Left ventricle myocardium inferior (tissue), 1 donor: ENCODE measurements around the gene IQSEC1. TPM values are rescaled to one million over a fixed set of nuclear protein-coding genes. Genes with fewer than 3 reads are reported as not detected.

Source experiments
- DNase-seq: peaks from one replicate; pipeline ENCODE4 v3.0.0-alpha.2; 2020
- H3K27ac ChIP-seq: fragments of 200-600 bp; replicated peaks from 2 replicates; pipeline ENCODE4 v1.8.0; 2021
- H3K27me3 ChIP-seq: fragments of 200-600 bp; 2 replicates; pipeline ENCODE4 v1.8.0; 2021; ENCODE audit warnings: low read depth
- H3K36me3 ChIP-seq: fragments of 200-600 bp; 2 replicates; pipeline ENCODE4 v1.8.0; 2021
- H3K4me1 ChIP-seq: fragments of 200-600 bp; 2 replicates; pipeline ENCODE4 v1.8.0; 2021
- H3K4me3 ChIP-seq: fragments of 200-600 bp; 2 replicates; pipeline ENCODE4 v1.8.0; 2021; ENCODE audit warnings: mild to moderate bottlenecking, moderate library complexity
- H3K9me3 ChIP-seq: fragments of 200-600 bp; replicated peaks from 2 replicates; pipeline ENCODE4 v1.8.0; 2021
- intact Hi-C: fragments of 100-400 bp; cut with micrococcal nuclease; formaldehyde crosslinking; loops from one replicate; pipeline ENCODE4 v1.11.0; 2022
- total RNA-seq: library from RNA; stranded (reverse); fragmentation: NEBNext Ultra II Directional; extraction: Animal tissue kit (Norgen Biotek cat#: 25700); gene quantifications from one replicate; pipeline ENCODE4 v1.2.1, GENCODE V29; 2021
- TF ChIP-seq, protein P1 (sequence below): fragments of 200-600 bp; IDR thresholded peaks from 2 replicates; pipeline ENCODE4 v1.8.0; 2021; ENCODE audit warnings: antibody characterized with exemption, mild to moderate bottlenecking, borderline replicate concordance
- donor health status: DM: no; HTN: yes; CAD: no; lungs with severe emphysema.

Gene IQSEC1
- total RNA-seq, 1 donor from 2014 or later: 78.6 TPM

DNA sequence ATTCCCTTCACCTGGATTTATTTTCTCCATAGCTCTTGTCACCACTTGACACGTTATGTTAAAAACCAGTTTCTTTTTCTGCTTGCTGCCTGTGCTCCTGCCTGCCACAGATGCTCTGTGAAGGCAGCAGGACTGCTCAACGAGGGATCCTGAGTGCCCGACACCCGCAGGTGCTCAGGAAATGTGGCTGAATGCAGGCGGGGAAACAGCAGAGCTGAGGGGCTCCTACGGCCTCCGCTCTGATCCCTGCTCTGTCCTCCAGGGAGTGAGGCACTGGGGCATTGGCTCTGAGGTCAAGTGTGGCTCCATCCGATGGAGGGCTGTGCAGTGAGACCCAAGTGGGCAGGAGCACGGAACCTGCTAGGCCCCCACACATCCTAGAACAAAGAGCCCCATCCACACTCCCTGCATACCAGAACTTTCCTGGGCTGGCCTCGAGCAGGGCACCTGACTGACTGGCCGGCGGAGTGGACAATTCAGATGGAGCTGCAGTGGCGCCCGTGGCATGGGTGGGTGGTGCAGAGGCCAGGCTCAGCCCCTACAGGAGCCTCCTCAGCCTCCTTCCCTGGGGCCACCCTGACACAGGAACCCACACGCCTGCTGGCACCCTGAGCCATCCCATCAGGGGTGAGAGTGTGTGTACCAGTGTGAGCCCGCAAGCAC lies 27.9 kb downstream of the IQSEC1 start:
- Histone ChIP-seq H3K4me3 (no peak overlapping the region), H3K27me3 (no peaks in the 10 kb centered on the region), H3K9me3 (no peaks in the 10 kb centered on the region), H3K36me3 (no peaks in the 10 kb centered on the region), H3K4me1 (peaks cover 17% of the 10 kb centered on the region), H3K27ac (no peak overlapping the region)
- TF ChIP-seq, protein P1, sequence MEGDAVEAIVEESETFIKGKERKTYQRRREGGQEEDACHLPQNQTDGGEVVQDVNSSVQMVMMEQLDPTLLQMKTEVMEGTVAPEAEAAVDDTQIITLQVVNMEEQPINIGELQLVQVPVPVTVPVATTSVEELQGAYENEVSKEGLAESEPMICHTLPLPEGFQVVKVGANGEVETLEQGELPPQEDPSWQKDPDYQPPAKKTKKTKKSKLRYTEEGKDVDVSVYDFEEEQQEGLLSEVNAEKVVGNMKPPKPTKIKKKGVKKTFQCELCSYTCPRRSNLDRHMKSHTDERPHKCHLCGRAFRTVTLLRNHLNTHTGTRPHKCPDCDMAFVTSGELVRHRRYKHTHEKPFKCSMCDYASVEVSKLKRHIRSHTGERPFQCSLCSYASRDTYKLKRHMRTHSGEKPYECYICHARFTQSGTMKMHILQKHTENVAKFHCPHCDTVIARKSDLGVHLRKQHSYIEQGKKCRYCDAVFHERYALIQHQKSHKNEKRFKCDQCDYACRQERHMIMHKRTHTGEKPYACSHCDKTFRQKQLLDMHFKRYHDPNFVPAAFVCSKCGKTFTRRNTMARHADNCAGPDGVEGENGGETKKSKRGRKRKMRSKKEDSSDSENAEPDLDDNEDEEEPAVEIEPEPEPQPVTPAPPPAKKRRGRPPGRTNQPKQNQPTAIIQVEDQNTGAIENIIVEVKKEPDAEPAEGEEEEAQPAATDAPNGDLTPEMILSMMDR: no peak
- DNase-seq: no peak
- intact Hi-C loops: no loop called here

DNA sequence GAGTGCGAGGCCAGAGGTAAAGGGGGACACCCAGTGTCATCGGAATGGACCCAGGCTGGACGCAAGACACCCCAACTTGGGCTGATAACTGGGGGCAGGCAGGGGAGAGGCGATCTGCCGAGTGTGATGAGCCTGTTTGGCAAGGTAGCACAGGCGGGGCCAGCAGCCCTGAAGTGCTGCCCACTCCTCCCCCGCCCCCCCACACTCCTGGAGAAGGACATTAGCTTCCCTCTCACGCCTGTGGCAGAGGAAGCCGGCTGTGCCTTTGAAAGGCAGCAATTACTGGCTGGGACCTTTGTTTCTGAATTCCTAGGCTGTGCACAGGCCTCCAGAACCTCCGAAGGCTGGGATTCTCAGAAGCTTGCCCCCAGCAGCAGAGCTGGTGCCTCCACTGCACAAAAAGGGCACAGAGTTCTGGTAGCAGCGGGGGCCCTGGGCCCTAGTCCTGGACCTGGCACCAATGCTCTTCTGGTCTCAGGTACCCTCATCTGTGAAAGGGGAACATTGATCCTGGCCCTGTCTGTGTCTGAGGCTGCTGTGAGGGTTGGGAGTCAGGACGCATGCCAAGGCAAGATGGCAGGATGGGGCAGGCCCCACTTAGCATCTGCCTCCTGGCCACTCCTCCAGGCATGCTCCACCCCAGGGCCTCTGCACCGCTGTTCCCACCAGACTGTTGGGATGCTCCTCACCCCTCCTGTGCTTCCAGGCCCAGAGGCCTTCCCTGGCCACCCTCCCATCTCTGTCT lies 28.6 kb downstream of the IQSEC1 start:
- Histone ChIP-seq H3K4me1 (peaks cover 17% of the 10 kb centered on the region), H3K9me3 (no peaks in the 10 kb centered on the region), H3K27ac (no peak overlapping the region), H3K4me3 (no peak overlapping the region), H3K27me3 (no peaks in the 10 kb centered on the region), H3K36me3 (no peaks in the 10 kb centered on the region)
- no peak for DNase-seq
- TF ChIP-seq, protein P1: no peak
- intact Hi-C loops: no loop called here

DNA sequence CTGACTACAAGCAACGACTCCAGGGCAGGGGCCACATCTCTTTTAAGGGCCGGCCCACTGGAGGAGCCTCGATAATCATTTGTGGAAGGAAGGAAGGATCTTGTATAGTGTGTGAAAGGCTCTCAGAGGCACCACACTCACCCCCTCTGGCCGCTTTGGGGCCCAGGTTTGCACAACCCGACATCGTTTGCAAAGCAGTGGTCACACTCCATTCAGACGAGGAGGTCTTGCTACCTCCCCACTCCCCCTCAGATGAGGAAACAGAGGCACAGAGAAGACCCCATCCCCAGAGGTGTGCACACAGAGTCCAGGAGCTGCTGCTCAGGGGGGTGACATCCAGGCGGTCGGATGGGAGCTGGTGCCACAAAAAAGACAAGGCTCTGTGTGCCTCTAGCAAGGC lies 29.6 kb downstream of the IQSEC1 start:
- Histone ChIP-seq H3K9me3 (no peaks in the 10 kb centered on the region), H3K36me3 (no peaks in the 10 kb centered on the region), H3K4me3 (no peak overlapping the region), H3K4me1 (peaks cover 17% of the 10 kb centered on the region), H3K27me3 (no peaks in the 10 kb centered on the region), H3K27ac (no peak overlapping the region)
- intact Hi-C loops: no loop called here
- TF ChIP-seq, protein P1: no peak
- no peak for DNase-seq

DNA sequence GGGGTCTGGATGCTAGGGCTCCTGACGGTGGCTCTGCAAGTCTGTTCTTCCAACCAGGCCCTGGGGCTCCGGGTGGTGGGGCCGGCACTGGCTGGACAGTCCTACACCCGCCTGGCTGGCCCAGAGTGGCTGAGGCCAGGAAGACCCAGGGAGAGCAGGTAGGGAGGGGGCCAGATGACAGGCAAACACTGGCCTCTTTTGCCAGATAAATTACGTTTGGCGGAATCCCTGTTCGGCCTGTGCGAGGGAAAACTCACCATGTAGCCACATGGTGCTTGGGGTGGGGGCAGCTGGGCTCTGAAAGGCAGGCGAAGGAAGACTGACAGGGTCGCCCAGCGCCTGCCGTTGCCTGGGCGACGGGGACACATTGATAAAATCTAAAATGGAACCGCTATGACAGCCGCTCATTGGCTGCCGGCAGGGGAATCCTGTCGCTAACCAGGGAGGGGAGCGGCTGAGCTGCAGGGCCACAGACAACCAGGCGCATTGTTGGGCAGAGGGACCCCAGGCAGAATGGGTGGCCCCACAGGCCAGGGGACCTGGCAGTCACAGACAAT lies 30.4 kb downstream of the IQSEC1 start:
- H3K36me3 ChIP-seq: no peaks in the 10 kb centered on the region
- H3K9me3 ChIP-seq: no peaks in the 10 kb centered on the region
- peaks cover 11% of the 10 kb centered on the region for H3K4me1 ChIP-seq
- TF ChIP-seq, protein P1: no peak
- no peaks in the 10 kb centered on the region for H3K27me3 ChIP-seq
- no peak overlapping the region for H3K27ac ChIP-seq
- intact Hi-C loops: no loop called here
- DNase-seq: no peak
- H3K4me3 ChIP-seq: no peak overlapping the region

DNA sequence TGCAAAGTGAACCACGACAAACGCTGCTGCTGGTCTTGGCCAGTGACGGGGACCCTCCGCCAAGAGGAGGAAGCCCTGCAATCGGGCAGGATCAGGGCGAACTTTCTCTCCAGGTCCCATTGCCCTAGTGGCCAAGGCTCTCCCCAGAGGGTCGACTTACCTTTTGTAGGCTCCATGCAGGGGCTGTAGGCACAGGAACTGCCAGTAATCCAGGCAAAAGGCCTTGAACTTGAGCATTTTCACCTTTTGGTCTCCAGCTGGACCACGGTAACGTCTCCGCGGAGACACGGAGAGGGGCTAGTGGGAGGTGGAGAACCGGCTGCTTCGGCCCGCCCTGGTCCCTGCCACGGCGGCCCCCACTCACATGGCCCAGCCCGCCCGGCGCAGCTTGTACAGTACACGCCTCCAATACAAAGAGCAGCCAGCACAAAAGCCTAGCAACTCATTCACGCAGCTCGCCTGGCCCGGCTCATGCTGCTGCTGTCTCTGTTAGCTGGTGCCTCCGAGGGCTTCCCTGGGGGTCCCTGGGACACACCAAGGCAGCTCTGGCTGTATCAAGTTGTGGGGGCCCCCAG lies 31.0 kb downstream of the IQSEC1 start:
- no peaks in the 10 kb centered on the region for H3K9me3 ChIP-seq
- peaks cover 11% of the 10 kb centered on the region for H3K4me1 ChIP-seq
- TF ChIP-seq, protein P1: no peak
- H3K4me3 ChIP-seq: no peak overlapping the region
- intact Hi-C loops: no loop called here
- H3K27me3 ChIP-seq: no peaks in the 10 kb centered on the region
- no peak for DNase-seq
- no peak overlapping the region for H3K27ac ChIP-seq
- H3K36me3 ChIP-seq: no peaks in the 10 kb centered on the region
